Tibial nerve (tissue), 3 donors: ENCODE data around the gene CITED1.

ENCODE experiments used
- CTCF ChIP-seq, 5 experiments: fragments of 200-600 bp in 3 of 5; fragments of 450-650 bp in 2 of 5; sonication (generic) in 3 of 5; IDR thresholded peaks; one replicate each; pipeline ENCODE4 v1.5.1; 2016 to 2019; ENCODE audit warnings: antibody characterized with exemption in 5 of 5, mild to moderate bottlenecking in 3 of 5, moderate library complexity in 2 of 5
- POLR2A ChIP-seq, 2 donors: fragments of 450-650 bp; IDR thresholded peaks; one replicate each; pipeline ENCODE4 v1.6.1; 2017; ENCODE audit warnings: antibody characterized with exemption in 2 of 2, mild to moderate bottlenecking in 2 of 2, moderate library complexity in 2 of 2

- TF ChIP-seq CTCF (IDR thresholded peaks at IDR 0.05) (no peak), POLR2A (IDR thresholded peaks at IDR 0.05) (no peak)
Measured at GRCh38 chrX:72269671-72270251, 36.0 kb downstream of the CITED1 start.
